Glutamatergic neuron (in vitro differentiated cells): ENCODE measurements around the gene ERN1. TPM values are rescaled to one million over a fixed set of nuclear protein-coding genes. Genes with fewer than 3 reads are reported as not detected.

Source experiments
- DNase-seq: peaks from one replicate; pipeline ENCODE4 v3.0.0; 2022
- H3K27ac Mint-ChIP-seq: one replicate; pipeline ENCODE4 v1.8.0; 2020; ENCODE audit warnings: mild to moderate bottlenecking, mixed read lengths, inconsistent platforms; ENCODE audit not compliant: unreplicated experiment
- H3K27me3 Mint-ChIP-seq: one replicate; pipeline ENCODE4 v1.8.0; 2020; ENCODE audit warnings: mild to moderate bottlenecking, moderate library complexity, mixed read lengths, inconsistent platforms; ENCODE audit not compliant: unreplicated experiment
- H3K36me3 Mint-ChIP-seq: one replicate; pipeline ENCODE4 v1.8.0; 2020; ENCODE audit warnings: mild to moderate bottlenecking, mixed read lengths, inconsistent platforms; ENCODE audit not compliant: unreplicated experiment
- H3K4me1 Mint-ChIP-seq: one replicate; pipeline ENCODE4 v1.8.0; 2020; ENCODE audit warnings: mild to moderate bottlenecking, low read depth, mixed read lengths, inconsistent platforms; ENCODE audit not compliant: unreplicated experiment
- H3K4me3 Mint-ChIP-seq: one replicate; pipeline ENCODE4 v1.8.0; 2020; ENCODE audit warnings: mild to moderate bottlenecking, mixed read lengths, inconsistent platforms; ENCODE audit not compliant: unreplicated experiment
- H3K9me3 Mint-ChIP-seq: one replicate; pipeline ENCODE4 v1.8.0; 2020; ENCODE audit warnings: mild to moderate bottlenecking, moderate library complexity, mixed read lengths, inconsistent platforms; ENCODE audit not compliant: unreplicated experiment
- total RNA-seq: library from RNA; stranded (reverse); fragmentation: NEBNext Ultra II Directional; extraction: Animal tissue kit (Norgen Biotek cat#: 25700); gene quantifications from one replicate; pipeline ENCODE4 v1.2.1, GENCODE V29; 2021; ENCODE audit not compliant: unreplicated experiment
- TF ChIP-seq, protein P1 (sequence below): fragments of 200-600 bp; sonication (generic); IDR thresholded peaks from one replicate; pipeline ENCODE4 v1.5.0; 2021; ENCODE audit not compliant: partially characterized antibody, unreplicated experiment

The ERN1 gene
- total RNA-seq, 1 donor from 2014 or later = 6.9 TPM

DNA sequence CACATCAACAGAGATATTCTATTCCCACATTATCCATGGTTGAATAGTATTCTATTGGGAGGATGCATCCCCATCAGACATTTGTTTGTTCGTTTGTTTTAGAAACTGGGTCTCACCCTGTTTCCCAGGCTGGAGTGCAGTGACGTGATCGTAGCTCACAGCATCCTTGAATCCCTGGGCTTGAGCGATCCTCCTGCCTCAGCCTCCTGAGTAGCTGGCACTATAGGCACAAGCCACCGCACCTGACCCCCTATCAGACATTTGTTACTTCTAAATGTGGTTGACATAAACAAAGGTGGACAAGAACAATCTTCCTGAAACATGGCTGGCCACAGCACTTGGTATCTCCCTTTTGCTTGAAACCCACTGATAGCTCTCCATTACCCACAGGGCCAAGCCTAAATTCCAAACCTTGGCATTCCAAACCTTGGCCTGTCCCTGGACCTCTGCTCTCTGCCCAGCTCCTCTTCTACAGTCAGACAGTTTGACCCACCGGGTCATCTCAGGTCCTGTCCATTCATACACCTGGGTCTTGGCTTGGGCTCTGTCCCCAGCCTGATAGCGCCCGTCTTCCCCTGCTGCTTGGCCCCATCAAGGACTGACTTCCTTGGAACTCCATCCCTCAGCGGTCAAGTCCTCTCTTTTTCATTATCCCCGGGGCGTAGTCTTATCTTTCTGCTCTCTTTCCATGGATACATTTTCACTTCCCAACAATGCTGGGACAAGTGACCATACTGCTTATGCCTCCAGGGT lies 133.3 kb downstream of the ERN1 start:
- no peak overlapping the region for H3K27ac Mint-ChIP-seq
- no peaks in the 10 kb centered on the region for H3K36me3 Mint-ChIP-seq
- H3K4me3 Mint-ChIP-seq = no peak overlapping the region
- TF ChIP-seq, protein P1, sequence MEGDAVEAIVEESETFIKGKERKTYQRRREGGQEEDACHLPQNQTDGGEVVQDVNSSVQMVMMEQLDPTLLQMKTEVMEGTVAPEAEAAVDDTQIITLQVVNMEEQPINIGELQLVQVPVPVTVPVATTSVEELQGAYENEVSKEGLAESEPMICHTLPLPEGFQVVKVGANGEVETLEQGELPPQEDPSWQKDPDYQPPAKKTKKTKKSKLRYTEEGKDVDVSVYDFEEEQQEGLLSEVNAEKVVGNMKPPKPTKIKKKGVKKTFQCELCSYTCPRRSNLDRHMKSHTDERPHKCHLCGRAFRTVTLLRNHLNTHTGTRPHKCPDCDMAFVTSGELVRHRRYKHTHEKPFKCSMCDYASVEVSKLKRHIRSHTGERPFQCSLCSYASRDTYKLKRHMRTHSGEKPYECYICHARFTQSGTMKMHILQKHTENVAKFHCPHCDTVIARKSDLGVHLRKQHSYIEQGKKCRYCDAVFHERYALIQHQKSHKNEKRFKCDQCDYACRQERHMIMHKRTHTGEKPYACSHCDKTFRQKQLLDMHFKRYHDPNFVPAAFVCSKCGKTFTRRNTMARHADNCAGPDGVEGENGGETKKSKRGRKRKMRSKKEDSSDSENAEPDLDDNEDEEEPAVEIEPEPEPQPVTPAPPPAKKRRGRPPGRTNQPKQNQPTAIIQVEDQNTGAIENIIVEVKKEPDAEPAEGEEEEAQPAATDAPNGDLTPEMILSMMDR = no peak
- no peak for DNase-seq
- H3K4me1 Mint-ChIP-seq = peaks cover 3% of the 10 kb centered on the region
- peaks cover 22% of the 10 kb centered on the region for H3K27me3 Mint-ChIP-seq
- peaks cover 9% of the 10 kb centered on the region for H3K9me3 Mint-ChIP-seq

- Mint-ChIP-seq H3K9me3 (peaks cover 11% of the 10 kb centered on the region), H3K27ac (no peak overlapping the region), H3K27me3 (peaks cover 22% of the 10 kb centered on the region), H3K4me3 (no peak overlapping the region), H3K36me3 (no peaks in the 10 kb centered on the region), H3K4me1 (peaks cover 8% of the 10 kb centered on the region)
- TF ChIP-seq, protein P1 = no peak
- DNase-seq = no peak
Measured at GRCh38 chr17:63995626-63996025, 134.3 kb downstream of the ERN1 start.

DNA sequence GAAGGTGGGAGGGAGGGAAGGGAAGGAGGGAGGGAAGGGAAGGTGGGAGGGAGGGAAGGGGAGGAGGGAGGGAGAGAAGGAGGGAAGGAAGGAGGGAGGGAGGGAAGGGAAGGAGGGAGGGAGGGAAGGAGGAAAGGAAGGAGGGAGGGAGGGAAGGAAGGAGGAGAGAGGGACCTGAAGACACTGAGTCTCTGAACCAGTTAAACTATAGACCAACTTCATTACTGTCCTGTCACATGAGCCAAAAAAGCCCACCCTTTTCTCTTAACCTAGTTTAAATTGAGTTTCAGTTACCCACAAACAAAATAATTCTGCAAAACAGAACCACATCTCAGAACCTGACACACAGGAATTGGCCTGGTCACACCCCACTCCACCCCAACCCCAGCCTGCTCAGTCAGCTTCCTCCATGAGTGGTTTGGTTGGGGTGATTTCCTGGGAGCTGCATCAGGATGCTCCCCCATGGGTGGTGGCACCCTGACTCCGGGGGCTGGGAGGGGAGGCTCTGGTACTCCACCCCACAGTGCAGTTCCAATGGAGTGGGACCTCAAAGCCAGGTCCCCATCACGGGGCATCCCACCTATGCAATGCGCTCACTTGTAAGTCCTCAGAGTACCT lies 136.5 kb downstream of the ERN1 start:
- Mint-ChIP-seq H3K4me1 (peaks cover 14% of the 10 kb centered on the region), H3K27me3 (peaks cover 21% of the 10 kb centered on the region), H3K4me3 (no peak overlapping the region), H3K27ac (no peak overlapping the region), H3K9me3 (peaks cover 12% of the 10 kb centered on the region), H3K36me3 (no peaks in the 10 kb centered on the region)
- no peak for DNase-seq
- TF ChIP-seq, protein P1 = no peak

GRCh38 chr17:63991611-63992010 lies 138.3 kb downstream of the ERN1 start:
- TF ChIP-seq, protein P1 = no peak
- H3K4me3 Mint-ChIP-seq = no peak overlapping the region
- no peaks in the 10 kb centered on the region for H3K36me3 Mint-ChIP-seq
- DNase-seq = no peak
- no peak overlapping the region for H3K27ac Mint-ChIP-seq
- H3K4me1 Mint-ChIP-seq = peaks cover 14% of the 10 kb centered on the region
- H3K9me3 Mint-ChIP-seq = peaks cover 11% of the 10 kb centered on the region
- H3K27me3 Mint-ChIP-seq = peaks cover 16% of the 10 kb centered on the region

DNA sequence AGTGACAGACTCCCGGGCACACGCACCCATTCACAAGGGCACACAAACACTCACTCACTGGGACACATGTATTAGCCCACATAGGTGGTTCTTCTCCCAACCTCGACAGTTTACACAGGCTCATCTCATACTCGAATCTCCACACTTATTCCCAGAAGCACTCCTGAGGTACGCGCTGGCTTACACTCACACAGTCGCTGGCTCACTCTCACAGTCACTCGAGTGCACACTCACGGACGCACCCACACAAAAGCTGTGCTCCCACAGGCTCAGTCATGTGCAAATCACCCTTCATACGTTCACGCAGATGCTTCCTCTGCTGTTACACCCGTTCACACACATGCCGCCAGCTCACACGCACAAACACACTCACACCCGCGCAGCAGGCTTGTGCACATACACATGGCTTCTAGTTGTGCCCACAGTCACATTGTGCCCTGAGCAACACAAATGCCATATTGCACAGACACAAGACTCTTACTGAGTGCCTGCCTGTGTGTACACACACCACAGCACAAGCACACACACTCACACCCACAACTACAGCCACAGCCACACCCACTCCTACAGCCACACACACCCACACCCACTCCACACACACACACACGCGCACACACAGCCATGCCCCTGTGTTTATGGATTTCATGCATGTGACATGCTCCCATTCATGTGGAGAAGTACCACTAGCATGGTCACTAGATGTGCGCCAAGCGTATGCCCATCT lies 140.2 kb downstream of the ERN1 start:
- no peaks in the 10 kb centered on the region for H3K36me3 Mint-ChIP-seq
- peaks cover 14% of the 10 kb centered on the region for H3K4me1 Mint-ChIP-seq
- peaks cover 14% of the 10 kb centered on the region for H3K27me3 Mint-ChIP-seq
- no peak overlapping the region for H3K27ac Mint-ChIP-seq
- H3K4me3 Mint-ChIP-seq = no peak overlapping the region
- peaks cover 8% of the 10 kb centered on the region for H3K9me3 Mint-ChIP-seq
- DNase-seq = no peak
- TF ChIP-seq, protein P1 = no peak
